Measurements from ENCODE around the gene HSPB7.
A peak's percentile ranks its signal among the peaks of the same experiment; 100 is the strongest.
"Not testable (repeated sequence)": the region's sequence is repeated elsewhere in the genome, so short reads cannot be mapped to it uniquely, and the experiment has no call there.

The HSPB7 gene

GRCh38 chr1:16017461-16018303, at the start of gene HSPB7:
Gene HSPB7 (minus strand): TSS chr1:16018043. CDS start chr1:16017963, 80 bp downstream.
- DNase-seq (ENCODE audit: low read depth in 2 of 2) = no peak

GRCh38 chr1:16067127-16067768, 49.4 kb upstream of the HSPB7 start:
- no peak for DNase-seq (ENCODE audit: low read depth in 2 of 2)

DNA sequence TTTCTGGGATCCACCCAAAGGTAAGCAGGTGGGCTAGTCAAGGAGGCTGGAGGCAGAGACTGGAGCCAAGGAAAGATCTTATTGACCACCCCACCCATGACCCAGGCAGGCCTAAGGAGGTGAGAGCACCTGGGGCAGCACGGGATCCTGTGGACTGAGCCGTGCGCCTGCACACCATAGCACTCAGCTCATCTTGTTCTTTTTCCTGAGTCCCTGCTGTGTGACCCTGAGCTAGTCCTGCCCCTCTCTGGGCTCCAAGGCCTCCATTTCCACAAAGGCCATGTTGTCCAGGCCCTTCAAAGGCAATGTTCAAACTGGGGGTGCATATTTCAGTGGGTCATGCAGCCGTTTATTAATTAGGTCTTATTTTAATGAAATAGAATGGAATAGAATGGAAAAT, 48.4 kb upstream of the HSPB7 start:
- no peak for DNase-seq (ENCODE audit: low read depth in 2 of 2)

DNA sequence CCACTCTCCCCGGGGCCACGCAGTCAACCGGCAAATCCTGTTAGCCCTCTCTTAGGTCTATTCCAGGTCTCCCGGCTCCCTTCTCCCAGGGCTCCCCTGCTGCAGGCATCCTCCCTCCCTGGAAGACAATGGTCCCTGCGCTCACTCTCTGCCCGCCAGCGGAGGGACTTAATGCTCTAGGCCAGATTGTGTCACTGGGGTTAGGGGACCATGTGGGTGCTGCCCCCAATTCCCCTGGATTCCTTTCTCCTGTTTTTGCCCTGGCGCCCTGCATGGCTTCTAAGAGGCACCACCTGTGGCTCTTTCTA, 47.4 kb upstream of the HSPB7 start:
- no peak for DNase-seq (ENCODE audit: low read depth in 2 of 2)

DNA sequence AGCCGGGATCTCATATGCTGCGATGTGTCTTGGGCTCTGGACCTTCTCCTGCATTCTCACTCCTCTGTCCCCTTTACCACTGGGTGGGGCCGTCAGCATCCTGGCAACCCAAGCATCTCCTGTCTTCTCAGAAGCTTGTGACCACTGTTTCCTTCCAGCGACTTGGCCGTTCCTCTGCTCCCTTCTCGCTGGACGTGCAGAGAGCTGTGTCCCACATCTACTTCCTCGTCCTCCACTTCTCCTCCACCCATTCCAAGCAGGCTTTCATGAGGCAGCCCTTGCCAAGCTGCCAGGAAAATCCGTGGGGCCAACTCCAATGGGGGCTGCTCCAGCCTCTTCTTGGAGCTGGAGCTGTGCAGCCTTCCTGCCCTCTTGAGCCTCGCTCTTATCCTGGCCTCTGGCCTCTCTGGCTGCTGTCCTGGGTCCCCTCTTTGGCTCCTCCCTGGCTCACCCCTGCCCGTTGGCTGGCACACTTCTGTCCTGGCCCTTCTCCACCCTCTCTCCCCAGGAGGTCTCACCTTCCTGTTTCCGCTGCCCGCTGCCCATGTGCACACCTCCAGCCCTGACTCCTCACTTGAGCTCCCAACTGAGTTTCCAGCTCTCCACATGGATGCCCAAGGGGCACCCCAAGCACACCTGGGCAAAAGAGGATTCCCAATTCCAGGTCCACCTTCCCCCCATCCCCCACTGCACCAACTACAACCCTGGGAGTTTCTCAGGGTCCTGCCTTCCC, 46.9 kb upstream of the HSPB7 start:
- no peak for DNase-seq (ENCODE audit: low read depth in 2 of 2)

DNA sequence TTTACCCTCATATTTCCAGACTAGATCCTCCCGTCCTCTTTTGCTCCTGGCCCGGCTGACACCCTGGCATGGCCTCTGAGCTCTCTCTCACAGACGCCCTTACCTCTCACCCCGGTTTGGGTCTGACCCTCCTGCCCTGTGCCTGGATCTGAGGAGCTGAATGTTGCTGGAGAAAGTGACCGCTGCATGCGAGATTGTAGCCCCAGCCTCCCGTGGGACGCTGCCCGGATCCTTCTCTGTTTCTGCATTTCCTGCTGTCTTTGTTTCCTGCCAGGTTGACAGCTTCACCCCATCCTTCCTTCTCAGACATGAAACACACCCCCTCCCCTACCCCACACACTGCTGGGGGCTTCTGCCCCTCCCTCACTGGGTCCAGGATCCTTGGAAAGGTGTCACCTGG, 46.1 kb upstream of the HSPB7 start:
- DNase-seq (ENCODE audit: low read depth in 2 of 2) = no peak

- DNase-seq (ENCODE audit: low read depth in 2 of 2) = no peak
These were observed 45.5 kb upstream of the HSPB7 start for GRCh38 chr1:16063226-16063829.

DNA sequence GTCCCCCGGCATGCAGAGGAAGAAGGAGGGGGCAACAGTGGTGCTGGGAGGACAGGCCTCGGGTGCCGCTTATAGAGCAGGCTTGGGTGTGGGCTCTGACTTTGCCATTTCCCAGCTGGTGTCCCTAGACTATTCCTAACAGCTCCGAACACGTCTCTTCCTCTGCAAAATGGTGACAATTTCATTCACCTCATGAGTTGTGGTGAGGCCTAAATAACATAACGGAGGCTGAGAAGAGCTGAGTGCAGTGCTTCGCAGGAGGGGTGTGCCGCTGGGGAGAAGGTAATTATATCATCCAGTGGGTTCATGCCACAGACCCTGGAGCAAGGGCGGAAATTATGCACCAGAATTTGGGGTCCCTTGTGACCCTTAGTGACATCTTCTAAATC, 44.8 kb upstream of the HSPB7 start:
- DNase-seq (ENCODE audit: low read depth in 2 of 2) = not testable (repeated sequence)

GRCh38 chr1:16061989-16062686, 44.3 kb upstream of the HSPB7 start:
- DNase-seq (ENCODE audit: low read depth in 2 of 2) = not testable (repeated sequence)

GRCh38 chr1:16061266-16061665, 43.4 kb upstream of the HSPB7 start:
- no peak for DNase-seq (ENCODE audit: low read depth in 2 of 2)

- not testable (repeated sequence) for DNase-seq (ENCODE audit: low read depth in 2 of 2)
These were observed 40.7 kb upstream of the HSPB7 start for GRCh38 chr1:16058394-16059120.

DNA sequence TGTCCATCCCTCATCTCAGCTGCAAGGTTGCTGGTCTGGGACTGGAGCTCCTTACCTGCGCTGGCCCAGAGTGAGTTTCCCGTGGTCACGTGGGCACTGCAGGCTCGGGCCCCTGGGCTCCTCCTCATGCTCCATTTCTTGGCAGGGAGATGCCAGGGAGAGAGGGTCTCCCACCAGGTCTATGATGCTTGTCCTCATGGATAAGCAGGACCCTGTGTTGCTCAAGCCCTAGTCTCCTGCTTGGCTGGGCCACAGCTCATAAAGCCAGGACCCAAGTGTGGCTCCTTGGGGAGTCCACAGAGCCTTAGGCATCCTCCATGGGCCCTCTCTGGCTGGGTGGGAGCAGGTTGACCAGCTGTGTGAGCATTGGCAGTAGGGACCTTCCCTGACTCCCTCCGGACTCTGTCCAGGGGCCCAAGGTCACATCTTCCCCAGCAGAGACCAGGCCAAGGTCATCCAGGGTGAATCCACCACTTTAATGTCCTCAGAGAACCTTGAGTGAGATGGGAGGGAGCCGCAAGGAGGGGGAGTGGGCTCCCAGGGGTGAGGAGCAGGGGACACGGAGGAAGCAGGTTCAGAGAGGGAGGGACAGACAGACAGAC, 39.6 kb upstream of the HSPB7 start:
- DNase-seq (ENCODE audit: low read depth in 2 of 2) = not testable (repeated sequence)

GRCh38 chr1:16056521-16056912, 38.7 kb upstream of the HSPB7 start:
- DNase-seq (ENCODE audit: low read depth in 2 of 2) = not testable (repeated sequence)

DNA sequence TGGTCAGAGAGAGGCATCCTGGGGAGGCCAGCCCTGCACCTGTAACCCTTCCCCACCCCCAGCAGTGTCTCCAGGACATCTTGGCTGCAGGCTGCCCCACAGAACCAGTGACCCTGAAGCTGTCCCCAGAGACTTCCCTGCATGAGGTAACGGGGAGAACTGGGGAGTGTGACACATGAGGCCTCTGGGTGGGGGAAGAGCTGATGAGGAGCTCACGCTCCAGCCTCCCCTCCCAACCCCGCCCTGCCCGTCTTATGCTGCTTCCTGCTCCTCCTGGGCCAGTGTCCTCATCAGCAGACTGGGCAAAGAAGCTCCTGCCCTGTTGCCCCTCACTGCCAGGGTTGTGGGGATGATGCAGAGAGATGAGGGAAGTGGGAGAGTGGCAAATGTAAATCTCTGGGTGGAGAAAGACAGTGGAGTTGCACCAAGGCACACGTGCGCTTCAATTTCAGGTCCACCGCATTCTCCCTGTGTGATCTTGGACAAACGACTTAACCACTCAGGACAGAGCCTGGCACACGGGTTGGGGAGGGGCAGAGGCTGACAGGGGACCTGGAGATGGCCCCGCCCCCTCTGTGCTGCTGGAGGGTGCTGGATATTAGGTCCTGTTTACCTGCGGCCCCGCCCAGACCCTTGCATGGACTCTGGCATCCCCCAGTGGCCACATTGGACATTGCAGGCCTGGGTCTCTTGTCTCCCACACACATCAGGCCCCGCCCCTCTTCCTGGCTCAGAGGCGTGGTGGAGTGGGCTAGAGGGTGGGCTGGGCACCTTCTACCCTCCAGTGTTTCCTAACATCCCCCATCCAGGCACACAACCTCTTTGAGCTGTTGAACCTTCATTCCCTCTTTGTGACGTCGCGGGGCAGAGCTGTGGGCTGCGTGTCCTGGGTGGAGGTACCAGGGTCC, 38.0 kb upstream of the HSPB7 start:
- peak; percentile 37 to 83 for DNase-seq (ENCODE audit: low read depth in 2 of 2)

DNA sequence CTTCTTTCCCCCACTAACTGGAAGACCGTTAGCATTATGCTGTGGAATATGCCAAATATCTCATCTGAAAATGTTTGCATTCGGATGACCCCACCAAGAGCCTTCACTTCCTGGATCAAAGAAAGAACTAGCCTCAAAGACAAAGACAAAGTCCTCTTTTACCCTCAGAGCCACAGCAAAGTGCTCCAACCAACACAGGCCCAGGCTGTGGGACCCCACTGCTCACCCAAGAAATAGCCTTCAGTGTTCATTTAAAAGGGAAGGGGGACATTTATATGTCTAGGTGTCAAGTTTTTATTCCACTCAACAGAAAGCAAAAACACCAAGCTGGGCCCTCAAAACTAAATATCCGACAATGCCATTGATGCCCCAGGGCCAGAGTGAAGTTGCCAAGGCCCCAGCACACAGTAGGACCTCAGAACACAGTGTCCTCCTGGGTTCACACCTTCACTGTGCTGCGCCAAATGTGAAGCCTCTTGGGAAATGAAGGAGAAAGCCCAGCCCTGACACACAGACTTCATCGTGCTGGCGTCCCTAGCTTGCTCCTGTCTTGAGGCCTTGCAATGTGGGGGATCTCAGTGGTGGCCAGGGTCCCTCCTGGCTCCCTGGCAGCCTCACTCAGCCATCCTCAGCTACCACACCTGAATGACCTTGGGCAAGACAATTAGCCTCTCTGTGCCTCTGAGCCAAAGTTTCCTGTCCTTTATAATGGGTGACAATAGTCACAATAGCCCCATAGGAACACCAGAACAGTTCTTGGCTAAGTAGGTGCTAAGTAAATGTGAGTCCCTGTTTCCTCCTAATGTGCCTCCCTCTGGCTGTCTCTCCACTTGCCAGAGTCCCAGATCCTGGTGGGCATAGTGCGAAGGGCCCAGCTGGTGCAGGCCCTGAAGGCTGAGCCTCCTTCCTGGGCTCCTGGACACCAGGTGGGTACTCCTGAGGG, 37.0 kb upstream of the HSPB7 start:
- no peak for DNase-seq (ENCODE audit: low read depth in 2 of 2)

DNA sequence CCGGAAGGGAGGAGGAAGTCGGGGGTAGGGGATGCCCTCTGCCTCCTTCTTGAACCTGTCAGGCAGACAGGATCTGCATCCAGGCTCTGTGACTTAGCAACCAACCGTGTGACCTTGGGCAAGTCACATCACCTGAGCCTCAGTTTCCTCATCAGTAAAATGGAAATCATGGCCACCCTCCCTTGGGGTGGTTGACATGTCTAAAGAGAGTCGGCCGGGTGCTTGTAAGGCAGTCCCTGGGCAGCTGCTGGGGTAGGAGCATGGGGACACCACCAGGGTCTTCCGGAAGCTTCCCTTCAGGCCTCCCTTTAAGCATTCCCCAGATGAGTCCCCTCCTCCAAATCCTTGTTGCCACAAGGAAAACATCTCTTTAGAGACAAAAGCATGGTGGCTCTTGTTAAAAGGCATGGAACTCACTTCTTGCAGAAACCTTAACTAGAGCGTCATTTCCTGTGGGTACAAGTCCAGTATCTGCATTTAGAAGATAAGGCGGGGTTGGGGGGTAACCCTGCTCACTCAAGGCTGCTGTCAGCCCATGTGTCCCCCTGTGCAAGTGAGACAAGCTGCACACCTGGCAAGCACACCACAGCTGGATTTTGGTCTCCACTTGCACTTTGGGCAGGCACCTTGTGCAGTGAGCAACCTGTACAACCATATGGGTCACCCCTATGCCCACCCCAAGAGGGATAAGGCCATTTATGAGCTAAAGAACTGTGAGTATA, 36.1 kb upstream of the HSPB7 start:
- DNase-seq (ENCODE audit: low read depth in 2 of 2) = no peak

DNA sequence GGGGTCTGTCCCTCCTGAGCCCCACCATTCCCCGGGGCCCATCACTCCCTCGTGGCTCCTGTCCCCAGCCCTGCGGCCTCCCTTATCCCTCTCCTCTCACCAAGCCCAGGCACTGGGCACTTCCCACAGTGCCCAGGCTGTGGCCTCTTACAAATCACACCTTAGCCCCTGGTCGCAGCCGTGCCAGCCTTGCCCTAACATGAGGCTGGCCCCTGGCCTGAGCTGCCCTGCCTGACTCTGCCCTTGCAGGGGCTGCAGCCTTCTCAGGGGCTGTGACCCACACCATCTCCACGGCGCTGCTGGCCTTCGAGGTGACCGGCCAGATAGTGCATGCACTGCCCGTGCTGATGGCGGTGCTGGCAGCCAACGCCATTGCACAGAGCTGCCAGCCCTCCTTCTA, 34.1 kb upstream of the HSPB7 start:
- not testable (repeated sequence) for DNase-seq (ENCODE audit: low read depth in 2 of 2)

- no peak for DNase-seq (ENCODE audit: low read depth in 2 of 2)
These were observed 33.2 kb upstream of the HSPB7 start for GRCh38 chr1:16051039-16051438.

All from stimulated activated CD4-positive, alpha-beta T cell treated with anti-CD3 and anti-CD28 coated beads, Interleukin-1b, Interleukin-23, amount 100 ng/mL, for 1 hour (primary cell).